Loucy (cell line): ENCODE results near the gene ELAVL1.

Experiments used
- EZH2phosphoT487 ChIP-seq: fragments of 200-600 bp; IDR thresholded peaks from 2 replicates; pipeline ENCODE4 v1.6.1; 2018; ENCODE audit warnings: antibody characterized with exemption, mild to moderate bottlenecking, moderate library complexity, borderline replicate concordance
- TF ChIP-seq, protein P1 (sequence below): fragments of 200-600 bp; sonication (generic); conservative IDR thresholded peaks from 2 replicates; pipeline ENCODE4 v1.5.1; 2014; ENCODE audit warnings: mild to moderate bottlenecking, antibody characterized with exemption, low read length

DNA sequence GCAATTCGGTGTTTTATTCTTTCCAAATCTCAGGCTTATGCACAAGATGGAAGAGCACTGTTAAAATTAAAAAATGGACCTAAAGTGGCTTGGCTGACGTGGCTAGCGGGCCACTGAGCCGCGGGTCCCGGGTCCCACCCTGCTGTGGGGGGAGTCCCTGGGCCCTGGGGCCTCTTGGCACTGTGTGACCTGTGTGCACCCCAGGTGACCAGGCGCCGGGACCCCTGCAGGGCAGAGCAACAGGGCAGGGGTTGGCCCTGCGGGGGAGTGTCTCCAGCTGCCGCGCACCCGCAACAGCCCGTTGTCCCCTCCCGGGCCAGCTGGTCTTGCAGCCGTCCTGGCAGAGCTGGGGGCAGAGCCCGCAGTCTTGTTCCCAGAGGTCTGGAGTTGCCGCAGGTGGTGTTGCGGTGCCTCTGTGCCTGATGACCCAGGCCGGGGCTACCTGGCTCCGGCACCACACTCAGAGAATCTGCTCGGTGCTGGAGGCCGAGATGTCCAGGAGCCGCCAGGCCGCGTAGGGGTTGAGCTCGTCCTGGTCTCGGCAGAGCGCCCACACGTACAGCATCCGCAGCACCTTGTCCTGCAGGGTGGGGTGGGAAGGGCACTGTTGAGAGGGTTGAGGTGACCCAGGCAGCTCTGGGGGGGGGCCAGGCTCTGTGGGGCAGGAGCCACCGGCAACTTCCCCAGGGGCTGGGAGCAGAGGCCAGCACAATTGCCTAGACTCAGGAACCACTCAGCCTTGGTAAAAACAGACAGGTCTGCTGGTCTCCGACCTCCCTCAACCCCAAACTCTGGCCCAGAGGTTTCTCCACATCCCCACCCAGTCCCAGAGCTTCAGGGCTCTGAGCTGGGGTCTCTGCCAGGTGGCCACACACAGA, 78.5 kb downstream of the ELAVL1 start:
- TF ChIP-seq, protein P1, sequence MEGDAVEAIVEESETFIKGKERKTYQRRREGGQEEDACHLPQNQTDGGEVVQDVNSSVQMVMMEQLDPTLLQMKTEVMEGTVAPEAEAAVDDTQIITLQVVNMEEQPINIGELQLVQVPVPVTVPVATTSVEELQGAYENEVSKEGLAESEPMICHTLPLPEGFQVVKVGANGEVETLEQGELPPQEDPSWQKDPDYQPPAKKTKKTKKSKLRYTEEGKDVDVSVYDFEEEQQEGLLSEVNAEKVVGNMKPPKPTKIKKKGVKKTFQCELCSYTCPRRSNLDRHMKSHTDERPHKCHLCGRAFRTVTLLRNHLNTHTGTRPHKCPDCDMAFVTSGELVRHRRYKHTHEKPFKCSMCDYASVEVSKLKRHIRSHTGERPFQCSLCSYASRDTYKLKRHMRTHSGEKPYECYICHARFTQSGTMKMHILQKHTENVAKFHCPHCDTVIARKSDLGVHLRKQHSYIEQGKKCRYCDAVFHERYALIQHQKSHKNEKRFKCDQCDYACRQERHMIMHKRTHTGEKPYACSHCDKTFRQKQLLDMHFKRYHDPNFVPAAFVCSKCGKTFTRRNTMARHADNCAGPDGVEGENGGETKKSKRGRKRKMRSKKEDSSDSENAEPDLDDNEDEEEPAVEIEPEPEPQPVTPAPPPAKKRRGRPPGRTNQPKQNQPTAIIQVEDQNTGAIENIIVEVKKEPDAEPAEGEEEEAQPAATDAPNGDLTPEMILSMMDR: no peak
- no peak for TF ChIP-seq EZH2phosphoT487
